ENCODE measurements around the gene NFX1.
A peak's percentile ranks its signal among the peaks of the same experiment; 100 is the strongest.
"Not testable (repeated sequence)": the region's sequence is repeated elsewhere in the genome, so short reads cannot be mapped to it uniquely, and the experiment has no call there.

Gene NFX1

GRCh38 chr9:33354651-33355211 is 64.4 kb downstream of the NFX1 start:
- Histone ChIP-seq H3K4me3 (ENCODE audit: low read depth, low read length) (no peak overlapping the region), H3K4me1 (ENCODE audit: control insufficient read depth, insufficient read depth, low read length) (peaks cover 11% of the 10 kb centered on the region), H3K36me3 (ENCODE audit: control insufficient read depth in 2 of 2, insufficient read depth in 1 of 2, low read length in 2 of 2) (peaks cover 0 to 16% of the 10 kb centered on the region in 2 experiments), H3K27ac (ENCODE audit: extremely low read depth, low read depth, low read length) (0 out of 2 replicates have a peak overlapping the region, but pooled peaks have one; percentile 36), H3K9me3 (ENCODE audit: control insufficient read depth, insufficient read depth, low read depth, low read length) (no peaks in the 10 kb centered on the region)
- POLR2A ChIA-PET = no interaction called here
- TF ChIP-seq, protein P1, sequence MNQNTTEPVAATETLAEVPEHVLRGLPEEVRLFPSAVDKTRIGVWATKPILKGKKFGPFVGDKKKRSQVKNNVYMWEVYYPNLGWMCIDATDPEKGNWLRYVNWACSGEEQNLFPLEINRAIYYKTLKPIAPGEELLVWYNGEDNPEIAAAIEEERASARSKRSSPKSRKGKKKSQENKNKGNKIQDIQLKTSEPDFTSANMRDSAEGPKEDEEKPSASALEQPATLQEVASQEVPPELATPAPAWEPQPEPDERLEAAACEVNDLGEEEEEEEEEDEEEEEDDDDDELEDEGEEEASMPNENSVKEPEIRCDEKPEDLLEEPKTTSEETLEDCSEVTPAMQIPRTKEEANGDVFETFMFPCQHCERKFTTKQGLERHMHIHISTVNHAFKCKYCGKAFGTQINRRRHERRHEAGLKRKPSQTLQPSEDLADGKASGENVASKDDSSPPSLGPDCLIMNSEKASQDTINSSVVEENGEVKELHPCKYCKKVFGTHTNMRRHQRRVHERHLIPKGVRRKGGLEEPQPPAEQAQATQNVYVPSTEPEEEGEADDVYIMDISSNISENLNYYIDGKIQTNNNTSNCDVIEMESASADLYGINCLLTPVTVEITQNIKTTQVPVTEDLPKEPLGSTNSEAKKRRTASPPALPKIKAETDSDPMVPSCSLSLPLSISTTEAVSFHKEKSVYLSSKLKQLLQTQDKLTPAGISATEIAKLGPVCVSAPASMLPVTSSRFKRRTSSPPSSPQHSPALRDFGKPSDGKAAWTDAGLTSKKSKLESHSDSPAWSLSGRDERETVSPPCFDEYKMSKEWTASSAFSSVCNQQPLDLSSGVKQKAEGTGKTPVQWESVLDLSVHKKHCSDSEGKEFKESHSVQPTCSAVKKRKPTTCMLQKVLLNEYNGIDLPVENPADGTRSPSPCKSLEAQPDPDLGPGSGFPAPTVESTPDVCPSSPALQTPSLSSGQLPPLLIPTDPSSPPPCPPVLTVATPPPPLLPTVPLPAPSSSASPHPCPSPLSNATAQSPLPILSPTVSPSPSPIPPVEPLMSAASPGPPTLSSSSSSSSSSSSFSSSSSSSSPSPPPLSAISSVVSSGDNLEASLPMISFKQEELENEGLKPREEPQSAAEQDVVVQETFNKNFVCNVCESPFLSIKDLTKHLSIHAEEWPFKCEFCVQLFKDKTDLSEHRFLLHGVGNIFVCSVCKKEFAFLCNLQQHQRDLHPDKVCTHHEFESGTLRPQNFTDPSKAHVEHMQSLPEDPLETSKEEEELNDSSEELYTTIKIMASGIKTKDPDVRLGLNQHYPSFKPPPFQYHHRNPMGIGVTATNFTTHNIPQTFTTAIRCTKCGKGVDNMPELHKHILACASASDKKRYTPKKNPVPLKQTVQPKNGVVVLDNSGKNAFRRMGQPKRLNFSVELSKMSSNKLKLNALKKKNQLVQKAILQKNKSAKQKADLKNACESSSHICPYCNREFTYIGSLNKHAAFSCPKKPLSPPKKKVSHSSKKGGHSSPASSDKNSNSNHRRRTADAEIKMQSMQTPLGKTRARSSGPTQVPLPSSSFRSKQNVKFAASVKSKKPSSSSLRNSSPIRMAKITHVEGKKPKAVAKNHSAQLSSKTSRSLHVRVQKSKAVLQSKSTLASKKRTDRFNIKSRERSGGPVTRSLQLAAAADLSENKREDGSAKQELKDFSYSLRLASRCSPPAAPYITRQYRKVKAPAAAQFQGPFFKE (tag by site-specific recombination; IDR thresholded peaks at IDR 0.05; ENCODE audit: borderline replicate concordance) = no peak
- TF ChIP-seq FEZF1 (tag by site-specific recombination; IDR thresholded peaks at IDR 0.05) = 0 out of 2 replicates have a peak, but pooled peaks have one; percentile 17
- 0 out of 2 replicates have a peak, but pooled peaks have one; percentile 19 for TF ChIP-seq ZNF629 (tag by site-specific recombination; IDR thresholded peaks at IDR 0.05)
- peak; percentile 76 for TF ChIP-seq ZXDB (tag by site-specific recombination; IDR thresholded peaks at IDR 0.05)
- TF ChIP-seq PRDM6 (tag by site-specific recombination; IDR thresholded peaks at IDR 0.05) = 0 out of 2 replicates have a peak, but pooled peaks have one; percentile 29
- 0 out of 2 replicates have a peak, but pooled peaks have one; percentile 14 for TF ChIP-seq ZNF843 (tag by site-specific recombination; IDR thresholded peaks at IDR 0.05)
- peak; percentile 84; the same call in 1 of the 2 replicates for TF ChIP-seq OVOL3 (tag by site-specific recombination; IDR thresholded peaks at IDR 0.05)
- no peak for TF ChIP-seq ZNF621 (tag by site-specific recombination; IDR thresholded peaks at IDR 0.05)
- CTCF ChIA-PET = interaction anchor here (0.5 to 1.6 kb wide), 5 partner anchors 20 to 383 kb away, joined by 3 to 20 read pairs (median 3); no protein-coding TSS in a partner anchor

DNA sequence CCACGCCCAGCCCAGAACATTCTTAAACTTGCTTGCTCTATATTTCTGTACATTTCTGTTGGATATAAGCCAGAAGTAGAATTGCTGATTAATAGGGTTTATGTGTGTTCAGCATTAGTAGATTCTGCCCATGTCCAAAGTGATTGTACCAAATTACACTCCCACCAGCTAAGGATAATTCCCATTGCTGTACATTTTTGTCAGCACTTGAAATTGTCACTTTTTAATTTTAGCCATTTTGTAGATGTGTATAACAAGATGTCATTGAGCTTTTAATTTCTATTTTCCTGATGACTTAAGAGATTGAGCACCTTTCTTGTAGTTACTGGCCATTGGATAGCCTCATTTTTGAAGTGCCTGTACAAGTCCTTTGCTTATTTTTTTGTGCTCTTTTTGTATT is 65.6 kb downstream of the NFX1 start:
- ChIA-PET POLR2A (no interaction called here), CTCF (interaction anchor here (2.0 to 2.2 kb wide), 2 partner anchors 19 to 97 kb away, joined by 7 to 12 read pairs; no protein-coding TSS in a partner anchor)
- TF ChIP-seq, protein P2, sequence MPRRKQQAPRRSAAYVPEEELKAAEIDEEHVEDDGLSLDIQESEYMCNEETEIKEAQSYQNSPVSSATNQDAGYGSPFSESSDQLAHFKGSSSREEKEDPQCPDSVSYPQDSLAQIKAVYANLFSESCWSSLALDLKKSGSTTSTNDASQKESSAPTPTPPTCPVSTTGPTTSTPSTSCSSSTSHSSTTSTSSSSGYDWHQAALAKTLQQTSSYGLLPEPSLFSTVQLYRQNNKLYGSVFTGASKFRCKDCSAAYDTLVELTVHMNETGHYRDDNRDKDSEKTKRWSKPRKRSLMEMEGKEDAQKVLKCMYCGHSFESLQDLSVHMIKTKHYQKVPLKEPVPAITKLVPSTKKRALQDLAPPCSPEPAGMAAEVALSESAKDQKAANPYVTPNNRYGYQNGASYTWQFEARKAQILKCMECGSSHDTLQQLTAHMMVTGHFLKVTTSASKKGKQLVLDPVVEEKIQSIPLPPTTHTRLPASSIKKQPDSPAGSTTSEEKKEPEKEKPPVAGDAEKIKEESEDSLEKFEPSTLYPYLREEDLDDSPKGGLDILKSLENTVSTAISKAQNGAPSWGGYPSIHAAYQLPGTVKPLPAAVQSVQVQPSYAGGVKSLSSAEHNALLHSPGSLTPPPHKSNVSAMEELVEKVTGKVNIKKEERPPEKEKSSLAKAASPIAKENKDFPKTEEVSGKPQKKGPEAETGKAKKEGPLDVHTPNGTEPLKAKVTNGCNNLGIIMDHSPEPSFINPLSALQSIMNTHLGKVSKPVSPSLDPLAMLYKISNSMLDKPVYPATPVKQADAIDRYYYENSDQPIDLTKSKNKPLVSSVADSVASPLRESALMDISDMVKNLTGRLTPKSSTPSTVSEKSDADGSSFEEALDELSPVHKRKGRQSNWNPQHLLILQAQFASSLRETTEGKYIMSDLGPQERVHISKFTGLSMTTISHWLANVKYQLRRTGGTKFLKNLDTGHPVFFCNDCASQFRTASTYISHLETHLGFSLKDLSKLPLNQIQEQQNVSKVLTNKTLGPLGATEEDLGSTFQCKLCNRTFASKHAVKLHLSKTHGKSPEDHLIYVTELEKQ (tag by site-specific recombination; IDR thresholded peaks at IDR 0.05; ENCODE audit: borderline replicate concordance) = no peak
- TF ChIP-seq PATZ1 (tag by site-specific recombination; IDR thresholded peaks at IDR 0.05) (no peak), ZIC2 (tag by site-specific recombination; IDR thresholded peaks at IDR 0.05) (no peak), ZNF350 (tag by site-specific recombination; IDR thresholded peaks at IDR 0.05) (no peak)
- Histone ChIP-seq H3K36me3 (ENCODE audit: control insufficient read depth in 2 of 2, insufficient read depth in 1 of 2, low read length in 2 of 2) (peaks cover 0 to 20% of the 10 kb centered on the region in 2 experiments), H3K4me3 (ENCODE audit: low read depth, low read length) (no peak overlapping the region), H3K4me1 (ENCODE audit: control insufficient read depth, insufficient read depth, low read length) (peaks cover 11% of the 10 kb centered on the region), H3K9me3 (ENCODE audit: control insufficient read depth, insufficient read depth, low read depth, low read length) (no peaks in the 10 kb centered on the region), H3K27ac (ENCODE audit: extremely low read depth, low read depth, low read length) (no peak overlapping the region)

GRCh38 chr9:33358641-33359040 is 68.3 kb downstream of the NFX1 start:
- CTCF ChIA-PET; H3K4me3 ChIP-seq (ENCODE audit: low read depth, low read length); H3K27ac ChIP-seq (ENCODE audit: extremely low read depth, low read depth, low read length); H3K9me3 ChIP-seq (ENCODE audit: control insufficient read depth, insufficient read depth, low read depth, low read length); POLR2A ChIA-PET: not testable (repeated sequence)
- peaks cover 11% of the 10 kb centered on the region for H3K4me1 ChIP-seq (ENCODE audit: control insufficient read depth, insufficient read depth, low read length)
- H3K36me3 ChIP-seq (ENCODE audit: control insufficient read depth in 2 of 2, insufficient read depth in 1 of 2, low read length in 2 of 2) = peaks cover 0 to 17% of the 10 kb centered on the region in 2 experiments
